ENCODE measurements around the gene ATP5IF1. TPM values are rescaled to one million over a fixed set of nuclear protein-coding genes. Genes with fewer than 3 reads are reported as not detected.
A peak's percentile ranks its signal among the peaks of the same experiment; 100 is the strongest.

The ATP5IF1 gene
- polyA plus RNA-seq, 3 donors = 283 to 352 (median 321) TPM

DNA sequence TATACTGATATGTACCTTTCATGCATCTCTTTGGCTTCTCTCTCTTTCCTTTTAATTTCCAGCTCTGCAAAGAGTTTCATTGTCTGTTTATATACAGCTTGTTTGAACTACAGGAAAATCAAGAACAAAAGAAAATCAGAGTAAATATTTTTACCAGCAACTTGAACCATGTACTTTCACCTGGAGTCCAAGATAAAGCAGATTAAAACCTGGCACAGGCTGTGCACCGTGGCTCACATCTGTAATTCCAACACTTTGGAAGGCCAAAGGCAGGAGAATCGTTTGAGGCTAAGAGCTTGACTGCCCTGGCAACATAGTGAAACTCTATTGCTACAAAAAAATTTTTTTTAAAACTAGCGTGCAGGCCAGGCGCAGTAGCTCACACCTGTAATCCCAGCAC, 30.7 kb upstream of the ATP5IF1 start:
- no peak for DNase-seq (ENCODE audit: extremely low read depth in 1 of 11, low read depth in 9 of 11, low spot score in 4 of 11)

DNA sequence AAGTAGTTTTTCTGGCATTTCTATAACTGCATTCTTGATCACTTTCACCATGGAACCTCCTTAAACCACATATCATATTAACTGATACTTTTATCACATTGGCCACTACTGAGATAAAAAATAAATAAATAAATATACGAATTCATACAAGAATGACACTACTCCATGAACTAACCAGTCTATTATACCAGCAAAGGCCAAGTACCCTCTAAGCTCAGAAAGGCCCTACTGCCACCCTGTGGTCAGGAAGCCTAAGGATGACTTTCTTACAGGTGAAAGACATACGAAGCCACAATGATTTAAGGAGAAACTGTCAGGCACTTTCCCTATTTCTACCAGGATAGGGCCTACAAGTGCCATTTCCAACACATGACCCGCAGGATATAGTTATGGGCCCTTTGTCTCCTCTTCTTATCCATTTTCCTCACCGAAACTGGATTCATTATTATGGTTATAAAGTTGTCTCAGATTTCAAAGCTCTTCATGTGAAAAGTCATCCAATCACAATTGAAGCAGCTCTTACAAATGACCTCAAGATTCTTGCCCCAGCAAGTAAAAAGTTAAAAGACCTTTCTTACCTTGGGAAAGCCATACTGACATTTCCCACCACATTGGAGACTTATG, 27.0 kb upstream of the ATP5IF1 start:
- DNase-seq (ENCODE audit: extremely low read depth in 1 of 11, low read depth in 9 of 11, low spot score in 4 of 11) = peak in 5 of 11 donors; percentile 28 to 53 (median 31)

DNA sequence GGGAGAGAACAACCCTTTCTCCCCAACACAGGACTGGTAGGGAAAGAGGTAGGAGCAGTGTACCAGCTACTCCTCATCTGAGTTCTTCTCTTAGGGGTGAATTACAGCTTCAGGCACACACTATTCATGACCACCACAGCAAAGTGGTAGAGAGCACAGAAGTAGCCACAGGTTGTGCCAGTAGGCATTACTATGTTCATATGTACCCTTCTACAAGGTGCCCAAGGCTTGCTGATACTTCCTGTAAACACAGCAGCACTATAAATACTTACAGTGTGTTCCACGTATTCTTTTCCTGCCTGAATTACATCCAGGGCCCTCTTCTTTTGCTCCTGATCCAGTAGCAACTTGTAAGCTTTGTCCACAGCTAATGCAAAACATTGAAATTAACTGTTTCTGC, 26.2 kb upstream of the ATP5IF1 start:
- DNase-seq (ENCODE audit: extremely low read depth in 1 of 11, low read depth in 9 of 11, low spot score in 4 of 11) = no peak

DNA sequence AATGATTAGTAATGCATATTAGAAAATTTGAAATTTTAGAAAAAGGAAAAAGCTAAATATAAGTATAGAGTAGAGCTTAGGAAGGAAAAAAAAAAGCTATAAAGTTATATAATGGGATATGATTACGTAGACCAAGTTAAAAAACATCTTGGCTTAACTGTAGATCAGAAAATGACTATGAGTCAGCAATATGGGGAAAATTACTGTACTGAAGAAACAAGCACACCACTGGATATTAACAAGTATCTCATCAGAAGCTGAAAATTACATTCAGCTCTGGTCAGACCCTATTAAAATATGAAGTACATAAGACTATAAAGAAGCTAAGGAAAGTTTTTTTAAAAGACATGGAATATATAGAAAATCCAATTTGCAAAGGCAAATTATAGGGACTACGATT, 22.6 kb upstream of the ATP5IF1 start:
- no peak for DNase-seq (ENCODE audit: extremely low read depth in 1 of 11, low read depth in 9 of 11, low spot score in 4 of 11)

DNA sequence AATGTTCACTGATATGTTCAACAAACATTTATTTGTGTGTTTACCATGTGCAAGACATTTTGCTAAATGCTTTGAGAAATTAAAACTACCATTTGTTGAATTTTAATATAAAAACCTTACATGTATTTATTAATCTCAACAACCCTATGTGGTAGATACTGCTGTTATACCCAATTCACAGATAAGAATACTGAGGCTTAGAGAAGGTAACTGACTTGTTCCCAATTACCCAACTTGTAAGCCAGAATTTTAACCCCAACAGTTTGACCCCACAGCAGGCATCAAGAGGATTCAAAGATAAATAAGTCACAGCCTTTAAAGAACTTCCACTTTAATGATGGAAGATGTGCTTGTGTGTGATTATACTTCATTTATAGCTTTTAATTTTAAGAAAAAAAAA, 6.8 kb upstream of the ATP5IF1 start:
- DNase-seq (ENCODE audit: extremely low read depth in 1 of 11, low read depth in 9 of 11, low spot score in 4 of 11) = no peak

DNA sequence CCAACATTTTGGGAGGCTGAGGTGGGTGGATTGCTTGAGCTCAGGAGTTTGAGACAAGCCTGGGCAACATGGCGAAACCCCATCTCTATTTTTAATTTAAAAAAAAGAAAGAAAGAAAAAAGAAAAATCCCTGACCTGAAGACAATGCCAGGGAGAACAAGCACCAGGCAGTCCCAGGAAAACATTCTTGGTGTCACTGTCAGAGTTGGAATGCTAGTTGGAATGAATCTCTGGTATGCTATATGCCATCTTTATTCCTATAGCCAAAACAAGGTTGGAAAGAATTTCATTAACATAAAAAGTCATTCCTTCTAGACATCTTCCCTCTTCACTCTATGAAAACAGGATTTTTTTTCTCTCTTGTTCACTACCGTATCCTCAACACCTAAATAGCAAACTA, 5.9 kb upstream of the ATP5IF1 start:
- DNase-seq (ENCODE audit: extremely low read depth in 1 of 11, low read depth in 9 of 11, low spot score in 4 of 11) = no peak

DNA sequence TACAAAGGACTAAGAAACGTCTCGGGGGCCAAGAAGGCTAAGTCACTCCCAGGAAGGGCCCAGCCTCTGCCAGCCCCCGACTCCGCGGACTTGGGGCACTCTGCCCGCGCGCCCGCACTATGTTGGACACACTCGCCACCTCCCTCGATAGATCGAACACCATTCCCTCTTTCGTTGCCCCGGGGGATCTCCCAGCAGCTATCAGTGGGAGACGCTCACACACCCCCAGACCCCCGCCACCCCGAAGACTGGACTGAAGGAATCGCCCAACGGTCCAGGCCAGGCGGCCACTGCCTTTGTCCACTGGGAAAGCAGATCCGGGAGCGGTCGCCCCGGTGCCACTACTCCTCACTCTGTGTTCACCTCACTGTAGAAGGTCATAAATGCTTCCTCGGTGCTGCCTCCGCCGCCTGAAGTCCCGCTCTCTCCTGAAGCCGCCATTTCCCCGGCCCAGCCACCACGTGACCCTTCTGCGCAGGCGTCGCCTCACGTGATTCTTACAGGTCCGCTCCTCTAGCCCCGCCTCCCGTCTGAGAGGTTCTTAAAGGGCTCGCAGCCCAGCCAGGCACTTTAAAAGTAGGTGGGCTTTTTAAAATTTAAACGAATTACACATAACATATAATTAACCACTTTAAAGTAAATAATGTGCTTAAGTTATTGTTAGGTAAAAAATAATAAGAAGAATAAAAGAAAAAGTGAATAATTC, 3.2 kb upstream of the ATP5IF1 start, which contains the start of gene DNAJC8:
Gene DNAJC8 (minus strand): TSS at position 472 of the 706 bp plus-strand sequence. CDS start 31 bp downstream, at position 441.
- peak in 10 of 11 donors; percentile 79 to 93 (median 87) for DNase-seq (ENCODE audit: extremely low read depth in 1 of 11, low read depth in 9 of 11, low spot score in 4 of 11)

DNA sequence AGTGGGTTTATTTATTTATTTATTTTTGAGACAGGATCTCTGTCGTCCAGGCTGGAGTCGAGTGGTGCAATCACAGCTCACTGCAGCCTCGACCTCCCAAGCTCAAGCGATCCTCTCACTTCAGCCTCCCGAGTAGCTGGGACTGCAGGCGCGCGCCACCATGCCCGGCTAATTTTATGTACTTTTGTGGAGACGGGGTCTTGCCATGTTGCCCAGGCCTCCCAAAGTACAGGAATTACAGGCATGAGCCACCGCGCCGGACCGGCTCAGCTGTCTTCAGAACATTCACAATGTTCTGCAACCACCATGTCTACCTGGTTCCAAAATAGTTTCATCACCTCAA, 2.7 kb upstream of the ATP5IF1 start:
- DNase-seq (ENCODE audit: extremely low read depth in 1 of 11, low read depth in 9 of 11, low spot score in 4 of 11) = no peak

DNA sequence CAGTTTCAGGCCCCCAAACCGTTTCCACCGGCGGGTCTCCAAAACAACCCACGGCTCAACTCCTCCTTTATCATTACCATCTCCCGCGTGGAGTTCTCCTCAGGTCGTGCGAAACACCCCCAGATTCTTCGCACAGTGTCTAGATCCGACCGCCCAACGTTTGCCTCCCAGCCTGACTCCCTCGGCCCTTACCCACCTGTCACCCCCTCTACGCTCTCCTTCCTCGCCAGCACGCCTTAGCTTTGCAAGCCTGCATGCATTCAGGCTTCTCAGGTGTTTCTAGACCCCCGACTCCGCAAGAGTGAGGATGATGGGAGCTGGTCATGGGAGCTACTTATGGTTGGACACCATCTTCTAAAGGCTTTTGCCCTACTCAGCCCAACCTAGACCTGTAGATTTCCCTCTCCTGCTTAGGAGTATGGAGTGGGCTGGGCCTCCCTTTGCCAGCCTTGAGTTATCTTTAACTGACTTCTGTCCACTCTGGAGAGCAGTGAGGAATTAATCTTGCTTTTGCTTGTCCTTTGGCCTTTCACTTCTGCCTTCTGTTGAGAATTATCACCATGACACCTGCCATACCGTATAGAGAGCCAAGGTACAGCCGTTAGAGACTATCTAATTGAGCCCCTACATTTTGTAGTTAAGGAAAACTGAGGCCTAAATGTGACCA, 865 bp downstream of the ATP5IF1 start:
- DNase-seq (ENCODE audit: extremely low read depth in 1 of 11, low read depth in 9 of 11, low spot score in 4 of 11) = no peak

DNA sequence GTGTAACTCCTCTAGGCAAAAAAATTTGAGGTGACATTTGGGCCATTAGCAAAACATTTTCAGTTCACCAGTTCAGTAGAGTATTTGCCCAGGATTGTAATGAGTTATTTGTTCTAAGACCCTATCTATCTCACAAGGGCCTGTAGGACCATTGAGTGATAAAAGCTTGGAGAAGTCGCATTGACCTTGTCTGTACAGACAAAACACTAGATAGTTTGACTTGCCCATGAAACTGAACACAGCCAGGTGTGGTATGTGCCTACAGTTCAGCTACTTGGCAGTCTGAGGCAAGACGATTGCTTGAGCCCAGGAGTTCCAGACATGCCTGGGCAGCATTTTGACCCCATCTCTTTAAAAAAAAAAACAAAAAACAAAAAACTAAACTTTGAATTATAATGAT, 3.1 kb downstream of the ATP5IF1 start:
- no peak for DNase-seq (ENCODE audit: extremely low read depth in 1 of 11, low read depth in 9 of 11, low spot score in 4 of 11)

DNA sequence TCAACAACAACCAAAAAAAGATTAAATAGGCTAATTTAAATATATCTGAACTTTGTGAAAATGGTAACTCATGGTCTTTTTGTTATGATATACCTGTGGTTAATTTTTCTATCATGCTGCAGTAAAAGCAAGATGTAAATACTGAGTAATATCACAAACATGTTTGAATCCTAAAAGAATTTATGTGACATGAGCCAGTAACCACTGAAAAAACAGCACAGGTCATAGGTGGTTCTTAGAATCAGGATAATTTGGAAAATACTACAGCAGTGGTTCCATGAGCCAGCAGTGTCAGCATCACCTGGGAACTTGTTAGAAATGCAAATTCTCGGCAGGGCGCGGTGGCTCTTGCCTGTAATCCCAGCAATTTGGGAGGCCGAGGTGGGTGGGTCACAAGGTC, 4.1 kb downstream of the ATP5IF1 start:
- DNase-seq (ENCODE audit: extremely low read depth in 1 of 11, low read depth in 9 of 11, low spot score in 4 of 11) = no peak

DNA sequence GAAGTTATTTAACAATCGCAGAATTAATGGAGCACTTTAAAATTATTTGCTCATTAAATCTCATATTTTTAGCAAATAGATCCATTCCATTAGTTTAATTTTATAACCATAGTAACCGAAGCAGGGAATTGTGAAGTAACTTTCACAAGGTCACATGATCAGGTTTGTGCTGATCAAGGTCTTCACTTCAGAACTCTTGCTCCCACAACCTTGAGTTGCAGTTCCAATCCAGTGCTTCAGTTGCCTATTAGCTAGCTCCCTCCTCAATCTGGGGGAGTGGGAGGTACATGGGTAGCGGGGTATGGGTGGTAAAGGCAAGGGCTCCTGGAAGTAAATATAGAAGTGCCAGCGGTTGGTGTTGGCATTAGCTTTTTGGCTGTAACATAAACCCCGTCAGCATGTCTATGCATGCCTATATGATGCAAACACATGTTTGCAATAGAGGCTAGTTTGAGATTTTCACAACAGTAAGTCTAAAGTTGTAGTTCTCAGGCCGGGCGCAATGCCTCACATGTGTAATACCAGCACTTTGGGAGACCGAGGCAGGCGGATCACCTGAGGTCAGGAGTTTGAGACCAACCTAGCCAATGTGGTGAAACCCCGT, 5.8 kb downstream of the ATP5IF1 start:
- DNase-seq (ENCODE audit: extremely low read depth in 1 of 11, low read depth in 9 of 11, low spot score in 4 of 11) = no peak

DNA sequence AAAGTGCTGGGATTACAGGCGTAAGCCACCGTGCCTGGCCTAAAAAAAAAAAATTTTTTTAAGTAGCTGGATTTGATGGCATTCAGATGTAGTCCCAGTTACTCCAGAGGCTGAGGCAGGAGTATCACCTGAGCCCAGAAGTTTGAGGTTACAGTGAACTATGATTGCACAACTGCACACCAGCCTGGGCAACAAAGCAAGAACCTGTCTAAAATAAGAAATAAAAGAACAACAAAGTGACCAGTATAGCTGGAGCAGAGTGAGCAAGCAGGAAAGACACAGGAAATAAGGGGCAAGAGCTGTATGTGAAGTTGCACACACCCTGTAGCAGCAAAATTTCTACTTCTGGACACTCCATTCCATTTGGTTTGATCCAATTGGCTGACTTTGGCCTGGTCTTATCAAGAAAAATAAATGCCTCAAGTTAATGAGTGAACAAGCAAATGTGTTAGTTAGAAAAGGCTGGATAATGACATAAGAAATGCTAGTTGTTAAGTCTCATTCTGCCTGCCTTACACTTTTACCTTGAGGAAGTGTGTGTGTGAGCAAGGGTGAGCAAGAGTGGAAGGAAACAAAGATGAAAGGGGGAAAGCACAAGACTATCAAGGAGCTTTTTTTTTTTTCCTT, 7.9 kb downstream of the ATP5IF1 start:
- no peak for DNase-seq (ENCODE audit: extremely low read depth in 1 of 11, low read depth in 9 of 11, low spot score in 4 of 11)

DNA sequence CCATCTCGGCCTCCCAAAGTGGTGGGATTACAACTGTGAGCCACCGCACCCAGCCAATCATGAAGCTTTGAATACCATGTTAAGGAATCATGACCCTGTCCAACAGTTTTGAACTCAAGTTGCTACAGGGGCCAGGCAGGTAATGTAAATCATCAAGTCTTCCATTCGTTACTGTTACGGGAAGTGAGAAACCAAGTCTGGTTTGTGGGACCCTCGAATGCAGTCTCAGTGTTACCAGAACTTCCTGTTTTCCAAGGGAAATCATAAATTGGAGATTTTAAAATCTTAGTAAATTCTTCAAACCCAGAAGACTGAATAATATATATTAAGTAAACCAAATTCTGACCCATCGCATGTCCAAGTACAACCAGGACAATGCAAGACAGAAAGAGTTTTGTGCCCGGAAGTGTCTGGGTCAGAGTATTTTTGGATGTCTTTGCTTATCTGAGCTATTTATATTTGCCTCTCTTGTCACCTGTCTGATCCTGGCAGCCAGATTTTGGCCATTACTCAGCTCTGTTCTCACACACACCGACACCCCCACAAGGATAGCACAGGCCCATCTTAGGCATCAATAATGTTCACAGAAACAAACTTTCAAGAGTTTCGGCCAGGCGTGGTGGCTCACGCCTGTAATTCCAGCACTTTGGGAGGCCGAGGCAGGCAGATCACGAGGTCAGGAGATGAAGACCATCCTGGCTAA, 8.8 kb downstream of the ATP5IF1 start:
- no peak for DNase-seq (ENCODE audit: extremely low read depth in 1 of 11, low read depth in 9 of 11, low spot score in 4 of 11)

DNA sequence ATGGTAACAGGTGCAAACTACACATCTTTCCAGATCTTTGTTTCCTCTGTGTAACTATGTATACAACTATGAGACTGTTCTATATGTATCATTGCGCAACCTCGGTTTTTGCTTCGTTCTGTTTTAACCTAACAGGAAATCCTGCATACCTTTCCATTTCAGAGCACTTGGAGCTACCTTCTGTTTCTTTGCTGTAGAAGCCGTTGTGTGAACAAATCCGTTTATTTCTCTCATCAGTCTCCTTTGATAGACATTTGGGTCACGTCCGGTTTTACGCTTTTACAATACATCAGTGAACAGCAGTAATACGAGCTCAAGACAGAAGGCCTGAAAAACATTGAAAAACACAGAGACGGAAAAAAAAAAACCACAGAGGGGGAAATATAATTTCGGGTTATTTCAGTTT, 10.5 kb downstream of the ATP5IF1 start:
- no peak for DNase-seq (ENCODE audit: extremely low read depth in 1 of 11, low read depth in 9 of 11, low spot score in 4 of 11)

DNA sequence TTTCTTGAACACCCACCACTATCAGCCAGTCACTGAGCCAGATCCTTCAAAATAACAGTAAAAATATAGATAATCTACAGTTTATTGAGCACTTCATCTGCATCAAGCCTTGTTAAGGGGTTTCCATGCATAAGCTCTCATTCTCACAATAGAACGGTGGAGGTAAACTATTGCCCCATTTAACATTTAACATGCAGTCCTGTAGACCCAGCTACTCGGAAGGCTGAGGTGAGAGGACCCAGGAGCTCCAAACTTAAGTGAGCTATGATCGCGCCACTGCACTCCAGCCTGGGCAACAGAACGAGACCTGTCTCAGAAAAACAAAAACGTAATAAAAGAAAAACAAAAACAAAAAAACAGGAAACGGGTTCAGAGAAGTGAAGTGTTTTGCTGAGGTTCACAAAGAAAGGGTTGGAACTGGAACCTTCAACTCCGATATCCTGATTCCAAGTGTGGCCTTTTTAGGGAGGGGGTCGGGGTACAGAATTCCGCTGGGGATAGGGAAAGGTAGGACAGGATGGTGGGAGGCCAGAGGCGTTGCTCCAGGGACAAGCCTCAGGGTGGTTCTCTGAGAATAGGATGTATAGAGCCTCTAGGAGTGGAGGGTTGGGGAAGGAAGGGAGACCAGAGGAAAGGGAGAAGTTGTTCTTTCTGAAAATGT, 11.8 kb downstream of the ATP5IF1 start:
- no peak for DNase-seq (ENCODE audit: extremely low read depth in 1 of 11, low read depth in 9 of 11, low spot score in 4 of 11)

DNA sequence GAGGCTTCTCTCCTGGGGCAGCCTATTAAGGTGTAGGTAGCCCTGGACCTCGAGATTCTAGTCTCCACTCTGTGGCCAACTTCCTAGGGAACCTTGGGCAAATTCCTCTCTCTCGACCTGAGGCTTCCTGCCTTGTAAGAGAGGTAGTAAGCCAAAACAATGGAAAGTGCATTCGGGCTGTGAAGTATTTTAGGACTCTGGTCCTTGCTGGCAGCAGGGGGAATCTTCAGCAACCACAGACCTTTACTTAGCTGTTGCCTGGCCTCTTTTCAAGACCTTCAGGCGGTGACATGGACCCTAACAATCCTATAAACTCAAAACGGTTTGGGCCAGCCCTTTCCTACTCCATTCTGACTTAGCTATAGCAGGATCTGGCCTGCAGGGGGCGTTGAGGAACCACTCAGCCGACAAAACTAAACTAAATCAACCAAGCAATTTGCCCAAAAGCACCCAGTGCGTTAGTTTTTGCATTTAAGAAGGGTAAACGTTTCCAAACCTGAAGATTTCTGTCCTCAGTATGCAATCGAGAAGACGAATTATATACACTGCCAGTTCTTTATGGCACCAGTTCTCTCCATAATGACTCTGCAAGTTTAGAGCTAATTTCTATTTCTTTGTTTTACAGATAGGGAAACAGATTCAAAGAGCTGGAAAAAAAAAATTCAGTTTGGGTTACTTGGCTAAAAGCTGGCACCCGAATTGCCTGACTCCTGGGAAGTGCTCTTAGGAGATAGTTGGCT, 12.5 kb downstream of the ATP5IF1 start:
- DNase-seq (ENCODE audit: extremely low read depth in 1 of 11, low read depth in 9 of 11, low spot score in 4 of 11) = peak in 4 of 11 donors; percentile 66 to 75 (median 72)

All from renal cortex interstitium (tissue), 11 donors.